Osteocyte (in vitro differentiated cells): Measurements from ENCODE around the gene SMAD4. TPM values are rescaled to one million over a fixed set of nuclear protein-coding genes. Genes with fewer than 3 reads are reported as not detected.

Experiments used
- DNase-seq: peaks from one replicate; pipeline ENCODE4 v3.0.0; 2021; ENCODE audit warnings: mixed read lengths; ENCODE audit not compliant: unreplicated experiment; ENCODE audit errors: extremely low spot score
- H3K27ac Mint-ChIP-seq: one replicate; pipeline ENCODE4 v1.8.0; 2021; ENCODE audit warnings: mild to moderate bottlenecking, mixed read lengths; ENCODE audit not compliant: unreplicated experiment
- H3K27me3 Mint-ChIP-seq: one replicate; pipeline ENCODE4 v1.8.0; 2021; ENCODE audit warnings: mixed read lengths; ENCODE audit not compliant: unreplicated experiment
- H3K36me3 Mint-ChIP-seq: one replicate; pipeline ENCODE4 v1.8.0; 2021; ENCODE audit warnings: mixed read lengths; ENCODE audit not compliant: unreplicated experiment
- H3K4me1 Mint-ChIP-seq: one replicate; pipeline ENCODE4 v1.8.0; 2021; ENCODE audit warnings: mixed read lengths; ENCODE audit not compliant: unreplicated experiment
- H3K4me3 Mint-ChIP-seq: one replicate; pipeline ENCODE4 v1.8.0; 2021; ENCODE audit warnings: mild to moderate bottlenecking, moderate library complexity, mixed read lengths; ENCODE audit not compliant: unreplicated experiment
- H3K9me3 Mint-ChIP-seq: one replicate; pipeline ENCODE4 v1.8.0; 2021; ENCODE audit warnings: mixed read lengths; ENCODE audit not compliant: unreplicated experiment
- total RNA-seq: library from RNA; stranded (reverse); gene quantifications from 2 replicates; pipeline ENCODE4 v1.2.1, GENCODE V29; 2021
- TF ChIP-seq, protein P1 (sequence below): fragments of 200-600 bp; sonication (generic); IDR thresholded peaks from 2 replicates; pipeline ENCODE4 v1.5.0; 2021; ENCODE audit warnings: antibody characterized with exemption, mild to moderate bottlenecking, moderate library complexity

The SMAD4 gene
- total RNA-seq, 1 donor from 2014 or later: 132 TPM

DNA sequence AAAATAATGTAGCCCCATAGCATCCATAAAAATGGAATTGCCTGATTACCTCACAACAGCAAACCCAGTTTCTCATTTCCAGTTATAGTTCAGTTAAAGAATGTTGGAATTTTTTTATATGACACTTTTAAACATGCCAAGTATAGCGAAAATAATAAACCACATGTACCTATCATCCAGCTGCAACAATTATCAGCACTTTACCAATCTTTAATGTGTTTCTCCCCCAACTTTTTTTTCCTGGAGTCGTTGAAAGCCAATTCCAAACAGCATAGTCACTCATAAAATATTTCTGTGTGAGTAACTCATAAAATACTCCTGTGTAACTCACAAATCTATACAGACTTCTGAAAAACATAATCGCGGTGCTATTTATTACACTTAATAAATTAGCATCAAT lies 38.1 kb downstream of the SMAD4 start:
- no peak overlapping the region for H3K4me3 Mint-ChIP-seq
- peak overlapping the region; percentile 68 for H3K27ac Mint-ChIP-seq
- peaks cover 31% of the 10 kb centered on the region for H3K36me3 Mint-ChIP-seq
- peaks cover 27% of the 10 kb centered on the region for H3K4me1 Mint-ChIP-seq
- DNase-seq: no peak
- TF ChIP-seq, protein P1, sequence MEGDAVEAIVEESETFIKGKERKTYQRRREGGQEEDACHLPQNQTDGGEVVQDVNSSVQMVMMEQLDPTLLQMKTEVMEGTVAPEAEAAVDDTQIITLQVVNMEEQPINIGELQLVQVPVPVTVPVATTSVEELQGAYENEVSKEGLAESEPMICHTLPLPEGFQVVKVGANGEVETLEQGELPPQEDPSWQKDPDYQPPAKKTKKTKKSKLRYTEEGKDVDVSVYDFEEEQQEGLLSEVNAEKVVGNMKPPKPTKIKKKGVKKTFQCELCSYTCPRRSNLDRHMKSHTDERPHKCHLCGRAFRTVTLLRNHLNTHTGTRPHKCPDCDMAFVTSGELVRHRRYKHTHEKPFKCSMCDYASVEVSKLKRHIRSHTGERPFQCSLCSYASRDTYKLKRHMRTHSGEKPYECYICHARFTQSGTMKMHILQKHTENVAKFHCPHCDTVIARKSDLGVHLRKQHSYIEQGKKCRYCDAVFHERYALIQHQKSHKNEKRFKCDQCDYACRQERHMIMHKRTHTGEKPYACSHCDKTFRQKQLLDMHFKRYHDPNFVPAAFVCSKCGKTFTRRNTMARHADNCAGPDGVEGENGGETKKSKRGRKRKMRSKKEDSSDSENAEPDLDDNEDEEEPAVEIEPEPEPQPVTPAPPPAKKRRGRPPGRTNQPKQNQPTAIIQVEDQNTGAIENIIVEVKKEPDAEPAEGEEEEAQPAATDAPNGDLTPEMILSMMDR: no peak
- no peaks in the 10 kb centered on the region for H3K9me3 Mint-ChIP-seq
- H3K27me3 Mint-ChIP-seq: no peaks in the 10 kb centered on the region

GRCh38 chr18:51069885-51070284 lies 39.9 kb downstream of the SMAD4 start:
- H3K27me3 Mint-ChIP-seq: no peaks in the 10 kb centered on the region
- H3K36me3 Mint-ChIP-seq: peaks cover 26% of the 10 kb centered on the region
- peaks cover 25% of the 10 kb centered on the region for H3K4me1 Mint-ChIP-seq

DNA sequence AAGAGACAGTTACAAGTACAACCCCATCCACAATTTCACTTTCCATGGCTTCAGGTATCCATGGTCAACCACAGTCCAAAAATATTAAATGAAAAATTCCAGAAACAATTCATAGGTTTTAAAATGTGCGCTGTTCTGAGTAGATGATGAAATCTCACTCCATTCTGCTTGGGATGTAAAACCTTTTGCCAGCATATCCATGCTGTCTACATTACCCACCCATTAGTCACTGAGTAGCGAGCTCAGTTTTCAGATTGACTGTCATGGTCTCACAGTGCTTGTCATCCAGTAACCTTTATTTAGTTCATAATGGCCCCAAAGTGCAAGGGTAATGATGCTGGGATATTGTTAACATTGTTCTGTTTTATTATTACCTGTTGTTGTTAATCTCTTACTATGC lies 40.5 kb downstream of the SMAD4 start:
- Mint-ChIP-seq H3K4me3 (no peak overlapping the region), H3K27me3 (no peaks in the 10 kb centered on the region), H3K4me1 (peaks cover 25% of the 10 kb centered on the region), H3K27ac (peak overlapping the region; percentile 69), H3K36me3 (peaks cover 23% of the 10 kb centered on the region), H3K9me3 (no peaks in the 10 kb centered on the region)
- TF ChIP-seq, protein P1: no peak
- DNase-seq: no peak

More at GRCh38 chr18:51069885-51070284, 39.9 kb downstream of the SMAD4 start:
- H3K9me3 Mint-ChIP-seq: no peaks in the 10 kb centered on the region
- H3K27ac Mint-ChIP-seq: peak overlapping the region; percentile 69
- no peak overlapping the region for H3K4me3 Mint-ChIP-seq
- TF ChIP-seq, protein P1: no peak
- DNase-seq: no peak

DNA sequence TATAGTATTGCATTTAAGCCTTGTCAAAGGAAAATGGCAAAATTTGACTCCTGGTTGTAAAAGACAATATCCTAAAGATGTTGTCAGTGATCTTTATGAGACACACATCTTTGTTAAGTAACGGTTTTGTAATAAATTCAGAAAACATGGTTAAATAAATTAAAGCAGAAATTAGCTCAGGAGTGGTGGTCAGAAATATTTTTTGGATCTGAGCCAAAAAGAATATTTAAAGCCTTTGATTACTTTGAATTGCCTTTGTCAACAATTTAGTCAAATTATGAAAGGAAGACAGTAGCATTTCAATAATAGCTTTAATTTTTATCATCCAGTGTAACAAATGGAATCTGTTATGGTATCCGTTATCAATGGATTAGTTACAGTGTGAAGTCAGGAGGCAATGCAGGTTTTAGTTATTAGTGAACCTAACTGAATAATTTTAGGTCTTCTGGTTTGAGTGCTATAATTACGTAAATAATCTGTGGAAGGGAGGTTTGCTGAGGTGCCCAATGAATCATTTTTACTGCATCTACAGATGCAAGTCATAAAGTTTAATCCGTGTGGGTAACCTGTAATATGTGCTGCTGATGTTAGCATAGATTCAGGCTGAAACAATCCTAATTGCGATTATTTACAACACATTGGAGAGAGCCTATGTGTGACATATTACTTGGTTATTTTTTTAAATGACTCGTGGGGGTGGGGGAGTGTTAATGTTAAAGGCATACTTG lies 42.7 kb downstream of the SMAD4 start:
- Mint-ChIP-seq H3K9me3 (no peaks in the 10 kb centered on the region), H3K36me3 (peaks cover 31% of the 10 kb centered on the region), H3K27ac (no peak overlapping the region), H3K27me3 (no peaks in the 10 kb centered on the region), H3K4me3 (no peak overlapping the region), H3K4me1 (peaks cover 28% of the 10 kb centered on the region)
- no peak for DNase-seq
- TF ChIP-seq, protein P1: no peak

GRCh38 chr18:51074605-51075004 lies 44.6 kb downstream of the SMAD4 start:
- H3K4me3 Mint-ChIP-seq: no peak overlapping the region
- peaks cover 18% of the 10 kb centered on the region for H3K4me1 Mint-ChIP-seq
- H3K27me3 Mint-ChIP-seq: no peaks in the 10 kb centered on the region
- no peaks in the 10 kb centered on the region for H3K9me3 Mint-ChIP-seq
- no peak for DNase-seq
- no peak overlapping the region for H3K27ac Mint-ChIP-seq
- TF ChIP-seq, protein P1: no peak
- H3K36me3 Mint-ChIP-seq: peaks cover 41% of the 10 kb centered on the region
